ENCODE data around the gene UBE2E1. TPM values are rescaled to one million over a fixed set of nuclear protein-coding genes. Genes with fewer than 3 reads are reported as not detected.

Gene UBE2E1
- total RNA-seq, 1 donor from 2014 or later, result 78.8 TPM

DNA sequence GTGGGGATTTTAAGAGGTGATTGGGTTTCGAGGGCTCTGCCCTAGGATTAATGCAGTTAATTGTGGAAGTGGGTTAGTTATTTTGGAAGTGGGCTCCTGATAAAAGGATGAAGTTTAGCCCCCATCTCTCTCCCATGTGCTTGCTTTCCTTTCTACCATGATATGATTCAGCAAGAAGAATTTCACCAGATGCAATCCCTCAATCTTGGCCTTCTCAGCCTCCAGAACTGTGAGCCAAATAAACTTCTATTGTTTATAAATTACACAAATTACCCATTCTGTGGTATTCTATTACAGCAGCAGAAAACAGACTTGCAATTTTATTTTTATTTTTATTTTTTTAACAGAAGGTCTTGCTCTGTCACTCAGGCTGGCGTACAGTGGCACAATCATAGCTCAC, 27.3 kb upstream of the UBE2E1 start:
- intact Hi-C loops (cut with micrococcal nuclease), result no loop called here
- no peaks in the 10 kb centered on the region for H3K4me1 Mint-ChIP-seq (ENCODE audit: low read depth)

DNA sequence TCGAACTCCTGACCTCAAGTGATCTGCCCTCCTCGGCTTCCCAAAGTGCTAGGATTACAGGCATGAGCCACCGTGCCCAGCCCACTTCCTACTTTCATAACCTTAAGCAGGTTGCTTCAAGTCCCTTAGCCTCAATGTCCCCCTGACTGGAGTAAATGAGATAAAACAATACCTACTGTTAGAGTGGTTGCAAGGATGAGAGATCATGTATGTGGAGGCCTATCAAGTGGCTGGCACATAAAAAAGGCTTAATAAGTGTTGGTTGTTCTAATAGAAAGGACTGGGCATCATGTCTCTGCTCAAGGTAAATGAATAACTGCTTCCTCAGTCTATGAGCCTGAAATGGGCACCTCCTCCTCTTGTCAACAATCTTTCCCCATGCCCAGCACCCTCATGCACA, 25.9 kb upstream of the UBE2E1 start:
- H3K4me1 Mint-ChIP-seq (ENCODE audit: low read depth), result no peaks in the 10 kb centered on the region
- intact Hi-C loops (cut with micrococcal nuclease), result no loop called here

More for the DNA sequence above, 27.3 kb upstream of the UBE2E1 start:
- Mint-ChIP-seq H3K27me3 (ENCODE audit: insufficient read depth) (peaks cover 9% of the 10 kb centered on the region), H3K36me3 (ENCODE audit: low read depth) (no peaks in the 10 kb centered on the region), H3K9me3 (no peaks in the 10 kb centered on the region), H3K4me3 (no peak overlapping the region), H3K27ac (no peak overlapping the region)
- DNase-seq (ENCODE audit: low spot score), result no peak

DNA sequence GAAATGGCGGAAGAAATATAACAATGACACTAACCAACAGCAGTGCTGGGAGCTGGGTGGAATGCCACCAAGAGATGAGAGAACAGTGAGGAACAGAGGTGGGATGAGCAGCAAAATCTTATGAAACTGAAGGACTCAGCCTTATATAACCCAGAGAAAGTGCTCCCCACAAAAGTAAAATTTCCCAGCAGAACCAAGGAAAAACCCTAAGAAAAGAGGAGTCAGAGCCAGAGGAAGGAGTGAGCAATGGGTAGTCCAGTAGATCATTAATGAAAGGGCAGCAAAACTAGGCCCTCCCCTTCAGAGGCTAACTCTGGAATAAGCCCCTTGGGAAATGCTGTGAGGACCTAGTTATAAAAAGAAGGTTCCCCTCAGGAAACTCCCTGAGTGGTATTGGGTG, 24.7 kb upstream of the UBE2E1 start:
- peaks cover 20% of the 10 kb centered on the region for H3K27me3 Mint-ChIP-seq (ENCODE audit: insufficient read depth)

More for the DNA sequence above, 25.9 kb upstream of the UBE2E1 start:
- no peak for DNase-seq (ENCODE audit: low spot score)
- no peaks in the 10 kb centered on the region for H3K9me3 Mint-ChIP-seq
- H3K27me3 Mint-ChIP-seq (ENCODE audit: insufficient read depth), result peaks cover 15% of the 10 kb centered on the region
- no peaks in the 10 kb centered on the region for H3K36me3 Mint-ChIP-seq (ENCODE audit: low read depth)
- no peak overlapping the region for H3K27ac Mint-ChIP-seq
- no peak overlapping the region for H3K4me3 Mint-ChIP-seq

DNA sequence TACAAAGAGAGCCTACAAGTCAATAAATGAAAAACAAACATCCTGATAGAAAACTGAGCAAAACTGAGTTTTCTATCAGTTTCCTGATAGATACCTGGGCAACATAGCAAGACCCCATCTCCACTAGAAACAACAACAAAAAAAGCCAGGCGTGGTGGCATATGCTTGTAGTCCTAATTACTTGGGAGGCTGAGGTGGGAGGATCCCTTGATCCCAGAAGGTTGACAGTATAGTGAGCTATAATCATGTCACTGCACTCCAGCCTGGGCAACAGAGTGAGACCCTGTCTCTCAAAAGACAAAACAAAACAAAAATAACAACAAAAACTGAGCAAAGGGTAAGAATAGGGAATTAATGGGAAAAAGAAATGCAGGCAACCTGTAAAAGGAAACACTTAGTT, 23.9 kb upstream of the UBE2E1 start:
- no peak overlapping the region for H3K4me3 Mint-ChIP-seq
- no peak overlapping the region for H3K27ac Mint-ChIP-seq
- H3K9me3 Mint-ChIP-seq, result no peaks in the 10 kb centered on the region
- peaks cover 20% of the 10 kb centered on the region for H3K27me3 Mint-ChIP-seq (ENCODE audit: insufficient read depth)
- no peaks in the 10 kb centered on the region for H3K36me3 Mint-ChIP-seq (ENCODE audit: low read depth)
- H3K4me1 Mint-ChIP-seq (ENCODE audit: low read depth), result no peaks in the 10 kb centered on the region
- intact Hi-C loops (cut with micrococcal nuclease), result no loop called here
- DNase-seq (ENCODE audit: low spot score), result no peak

More for the DNA sequence above, 24.7 kb upstream of the UBE2E1 start:
- intact Hi-C loops (cut with micrococcal nuclease), result no loop called here
- Mint-ChIP-seq H3K4me1 (ENCODE audit: low read depth) (no peaks in the 10 kb centered on the region), H3K36me3 (ENCODE audit: low read depth) (no peaks in the 10 kb centered on the region), H3K4me3 (no peak overlapping the region), H3K27ac (no peak overlapping the region), H3K9me3 (no peaks in the 10 kb centered on the region)
- DNase-seq (ENCODE audit: low spot score), result no peak

DNA sequence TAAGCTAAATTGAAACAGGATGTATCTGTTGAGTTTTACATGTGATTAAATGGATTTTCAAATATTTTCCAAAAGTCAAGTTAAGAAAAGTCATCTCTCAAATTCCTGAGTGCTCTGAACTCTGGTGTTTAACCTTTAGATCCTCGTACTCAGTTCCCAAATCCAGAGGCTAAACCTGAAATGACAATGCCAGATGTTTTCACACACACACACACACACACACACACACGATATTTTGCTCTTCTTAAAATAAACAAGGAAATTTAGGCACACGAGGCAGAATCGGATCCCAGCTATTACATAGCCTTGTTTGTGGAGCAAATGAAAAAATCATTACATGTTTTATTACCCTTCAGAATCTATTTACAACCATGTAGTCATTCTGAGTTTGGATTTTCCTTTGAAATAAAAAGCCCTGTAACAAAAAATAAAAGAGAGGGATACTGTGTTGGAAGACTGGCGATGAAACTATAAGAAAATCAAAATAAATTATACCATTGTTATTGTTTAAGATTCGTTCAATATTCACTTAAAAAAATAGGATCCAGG, 20.6 kb upstream of the UBE2E1 start:
- Mint-ChIP-seq H3K4me1 (ENCODE audit: low read depth) (no peaks in the 10 kb centered on the region), H3K27me3 (ENCODE audit: insufficient read depth) (peaks cover 29% of the 10 kb centered on the region), H3K36me3 (ENCODE audit: low read depth) (no peaks in the 10 kb centered on the region), H3K9me3 (no peaks in the 10 kb centered on the region), H3K4me3 (no peak overlapping the region), H3K27ac (no peak overlapping the region)
- DNase-seq (ENCODE audit: low spot score), result no peak
- intact Hi-C loops (cut with micrococcal nuclease), result no loop called here

DNA sequence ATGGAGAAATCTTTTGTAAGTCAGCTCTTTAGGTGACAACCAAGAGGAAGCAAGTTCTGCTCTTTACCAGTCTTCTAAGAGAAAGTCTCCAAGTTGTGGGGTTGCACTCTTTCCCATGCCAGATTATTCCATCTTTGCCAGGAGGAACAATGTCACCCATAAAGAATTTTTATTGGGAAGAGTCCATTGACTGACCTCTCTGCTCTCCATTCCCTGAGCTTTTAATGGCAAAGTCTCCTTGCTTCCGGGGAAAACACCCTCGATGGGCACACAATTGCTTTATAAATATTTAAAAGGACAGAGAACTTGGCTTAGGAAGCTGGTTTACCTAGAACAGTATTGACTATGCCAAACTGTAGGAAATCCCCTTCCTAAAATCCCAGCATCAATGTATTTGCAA, 19.9 kb upstream of the UBE2E1 start:
- Mint-ChIP-seq H3K27me3 (ENCODE audit: insufficient read depth) (peaks cover 33% of the 10 kb centered on the region), H3K36me3 (ENCODE audit: low read depth) (no peaks in the 10 kb centered on the region), H3K4me1 (ENCODE audit: low read depth) (no peaks in the 10 kb centered on the region)

DNA sequence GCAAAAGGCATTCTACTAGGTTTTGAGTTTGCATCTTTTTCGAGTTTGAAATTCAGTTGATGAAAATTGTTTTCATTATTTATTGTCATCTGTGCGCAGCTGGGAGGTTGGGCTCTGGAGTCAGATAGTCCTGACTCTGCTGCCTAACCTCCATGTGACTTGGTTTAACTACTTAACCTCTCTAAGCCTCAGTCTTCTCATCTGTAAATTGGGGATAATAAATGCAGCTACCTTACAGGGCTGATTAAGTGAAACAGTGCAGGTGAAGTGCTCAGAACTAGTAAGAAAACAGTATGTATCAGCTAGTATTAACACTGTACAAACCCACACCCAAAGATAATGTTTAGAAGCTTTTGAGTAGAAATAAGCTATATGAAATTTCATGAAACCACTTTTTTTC, 14.1 kb upstream of the UBE2E1 start:
- Mint-ChIP-seq H3K27me3 (ENCODE audit: insufficient read depth) (peaks cover 34% of the 10 kb centered on the region), H3K9me3 (no peaks in the 10 kb centered on the region), H3K4me3 (no peak overlapping the region), H3K4me1 (ENCODE audit: low read depth) (no peaks in the 10 kb centered on the region), H3K36me3 (ENCODE audit: low read depth) (no peaks in the 10 kb centered on the region), H3K27ac (no peak overlapping the region)
- no peak for DNase-seq (ENCODE audit: low spot score)
- intact Hi-C loops (cut with micrococcal nuclease), result no loop called here

More for the DNA sequence above, 19.9 kb upstream of the UBE2E1 start:
- Mint-ChIP-seq H3K9me3 (no peaks in the 10 kb centered on the region), H3K27ac (no peak overlapping the region), H3K4me3 (no peak overlapping the region)
- intact Hi-C loops (cut with micrococcal nuclease), result no loop called here
- no peak for DNase-seq (ENCODE audit: low spot score)

DNA sequence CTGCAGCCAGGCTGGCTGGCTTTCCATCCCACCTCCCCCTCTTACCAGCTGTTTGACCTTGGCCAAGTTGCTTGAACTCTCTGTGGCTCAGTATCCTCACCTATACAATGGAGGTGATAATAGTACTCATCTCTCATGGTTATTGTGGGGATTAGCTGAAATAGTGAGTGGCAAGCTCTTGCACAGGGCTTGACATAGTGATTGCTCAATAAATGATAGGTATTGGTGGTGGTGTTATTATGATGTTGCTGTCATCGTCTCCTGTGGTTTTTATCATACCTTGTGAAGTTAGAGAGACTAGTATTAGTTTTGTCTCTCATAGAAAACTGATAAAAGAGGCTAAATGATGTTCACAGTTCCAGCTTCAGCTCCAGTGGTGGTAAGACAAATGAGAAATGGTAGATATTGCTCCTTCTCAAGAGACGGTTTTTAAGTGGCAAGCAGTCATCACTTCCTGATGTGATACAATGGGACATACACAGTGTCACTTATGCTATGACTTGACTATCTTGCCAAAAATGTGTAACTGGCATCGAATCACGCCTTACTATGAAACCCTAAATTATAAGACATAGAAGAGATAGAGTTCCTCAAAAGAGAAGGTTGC, 12.1 kb upstream of the UBE2E1 start:
- H3K36me3 Mint-ChIP-seq (ENCODE audit: low read depth), result no peaks in the 10 kb centered on the region
- no peak overlapping the region for H3K4me3 Mint-ChIP-seq
- H3K27me3 Mint-ChIP-seq (ENCODE audit: insufficient read depth), result peaks cover 39% of the 10 kb centered on the region
- H3K4me1 Mint-ChIP-seq (ENCODE audit: low read depth), result peaks cover 15% of the 10 kb centered on the region
- no peaks in the 10 kb centered on the region for H3K9me3 Mint-ChIP-seq
- DNase-seq (ENCODE audit: low spot score), result no peak
- no peak overlapping the region for H3K27ac Mint-ChIP-seq
- intact Hi-C loops (cut with micrococcal nuclease), result no loop called here

DNA sequence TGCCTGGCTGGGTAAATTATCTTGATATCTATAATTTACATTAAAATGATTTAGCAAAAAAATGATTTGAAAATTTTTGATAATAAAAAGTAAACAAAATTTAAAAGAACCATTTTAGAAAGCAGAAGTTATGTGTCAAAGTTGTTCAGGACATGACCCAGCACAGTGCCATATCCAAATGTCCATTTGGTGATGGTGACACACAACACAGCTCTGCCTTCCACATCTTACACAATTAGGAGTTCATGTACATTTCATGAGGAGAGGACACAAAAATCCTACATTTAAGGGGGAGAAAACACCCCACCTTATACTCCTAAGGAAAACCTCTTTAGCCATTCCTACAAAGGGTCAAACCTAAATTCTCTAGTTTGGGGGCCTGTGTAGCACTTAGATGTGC, 10.7 kb upstream of the UBE2E1 start:
- no peak for DNase-seq (ENCODE audit: low spot score)
- intact Hi-C loops (cut with micrococcal nuclease), result no loop called here
- Mint-ChIP-seq H3K4me3 (no peak overlapping the region), H3K36me3 (ENCODE audit: low read depth) (no peaks in the 10 kb centered on the region), H3K27me3 (ENCODE audit: insufficient read depth) (peaks cover 41% of the 10 kb centered on the region), H3K4me1 (ENCODE audit: low read depth) (peaks cover 15% of the 10 kb centered on the region), H3K9me3 (no peaks in the 10 kb centered on the region), H3K27ac (no peak overlapping the region)

DNA sequence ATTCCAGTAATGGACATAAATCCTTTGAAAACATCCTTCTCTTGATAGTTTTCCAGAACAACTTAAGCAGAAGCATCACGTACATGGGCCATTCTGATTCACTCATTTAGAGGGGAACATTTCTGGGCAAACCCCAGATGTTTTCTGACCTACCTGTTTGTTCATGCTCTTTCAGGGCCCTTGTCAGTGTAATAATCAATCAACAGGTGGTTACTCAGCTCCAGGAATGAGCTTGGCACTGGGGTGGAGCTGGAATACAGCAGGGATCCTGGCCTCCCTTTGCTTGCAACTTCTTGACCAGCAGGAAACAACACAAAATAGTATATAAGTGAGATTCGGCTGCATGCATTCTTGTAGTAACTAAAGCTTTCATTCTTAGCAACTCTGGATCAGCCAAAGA, 9.2 kb upstream of the UBE2E1 start:
- Mint-ChIP-seq H3K36me3 (ENCODE audit: low read depth) (no peaks in the 10 kb centered on the region), H3K27ac (no peak overlapping the region), H3K9me3 (no peaks in the 10 kb centered on the region), H3K4me1 (ENCODE audit: low read depth) (peaks cover 15% of the 10 kb centered on the region), H3K27me3 (ENCODE audit: insufficient read depth) (peaks cover 46% of the 10 kb centered on the region), H3K4me3 (no peak overlapping the region)
- DNase-seq (ENCODE audit: low spot score), result no peak
- intact Hi-C loops (cut with micrococcal nuclease), result no loop called here

DNA sequence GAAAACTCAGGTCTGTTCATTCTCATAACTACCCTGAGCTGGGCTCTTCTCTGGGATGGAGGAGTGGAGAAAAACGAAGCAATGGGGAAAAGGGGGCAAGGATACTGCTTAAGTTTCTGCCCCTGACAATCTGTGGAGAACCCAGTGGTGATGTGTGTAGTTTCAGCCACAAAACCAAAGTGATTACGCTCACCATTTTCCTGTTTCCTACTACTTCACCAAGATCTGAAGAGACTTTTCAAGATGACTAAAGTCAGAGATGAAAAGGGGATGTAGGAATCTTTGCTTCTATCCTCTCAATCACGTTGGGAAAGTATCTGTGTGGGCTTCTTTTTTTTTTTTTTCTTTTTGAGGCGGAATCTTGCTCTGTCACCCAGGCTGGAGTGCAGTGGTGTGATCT, 8.3 kb upstream of the UBE2E1 start:
- Mint-ChIP-seq H3K36me3 (ENCODE audit: low read depth) (no peaks in the 10 kb centered on the region), H3K4me3 (no peak overlapping the region)

DNA sequence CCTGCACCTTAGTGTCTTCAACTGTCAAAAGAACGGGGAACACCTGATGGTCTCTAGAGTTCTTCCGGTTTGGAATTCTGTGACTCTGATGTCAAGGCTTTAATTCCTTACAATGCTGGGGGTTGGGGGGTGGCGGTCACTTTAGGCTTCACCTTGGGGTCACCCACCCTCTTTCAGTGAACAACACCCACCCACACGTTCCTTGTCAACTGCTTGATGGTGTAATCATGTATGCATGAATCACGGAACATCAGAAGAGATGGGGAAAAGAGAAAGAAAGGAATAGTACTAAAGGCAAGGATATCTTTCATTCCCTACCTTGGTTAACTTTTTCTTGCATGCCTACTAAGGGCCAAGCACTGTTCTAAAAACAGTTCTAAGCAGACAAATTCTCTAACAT, 7.3 kb upstream of the UBE2E1 start:
- H3K27ac Mint-ChIP-seq, result no peak overlapping the region
- H3K36me3 Mint-ChIP-seq (ENCODE audit: low read depth), result no peaks in the 10 kb centered on the region
- intact Hi-C loops (cut with micrococcal nuclease), result no loop called here
- H3K4me1 Mint-ChIP-seq (ENCODE audit: low read depth), result peaks cover 15% of the 10 kb centered on the region
- DNase-seq (ENCODE audit: low spot score), result no peak
- H3K4me3 Mint-ChIP-seq, result no peak overlapping the region
- H3K9me3 Mint-ChIP-seq, result no peaks in the 10 kb centered on the region
- peaks cover 55% of the 10 kb centered on the region for H3K27me3 Mint-ChIP-seq (ENCODE audit: insufficient read depth)

More for the DNA sequence above, 8.3 kb upstream of the UBE2E1 start:
- peaks cover 51% of the 10 kb centered on the region for H3K27me3 Mint-ChIP-seq (ENCODE audit: insufficient read depth)
- H3K27ac Mint-ChIP-seq, result no peak overlapping the region
- intact Hi-C loops (cut with micrococcal nuclease), result no loop called here
- DNase-seq (ENCODE audit: low spot score), result no peak
- H3K9me3 Mint-ChIP-seq, result no peaks in the 10 kb centered on the region
- H3K4me1 Mint-ChIP-seq (ENCODE audit: low read depth), result peaks cover 15% of the 10 kb centered on the region

DNA sequence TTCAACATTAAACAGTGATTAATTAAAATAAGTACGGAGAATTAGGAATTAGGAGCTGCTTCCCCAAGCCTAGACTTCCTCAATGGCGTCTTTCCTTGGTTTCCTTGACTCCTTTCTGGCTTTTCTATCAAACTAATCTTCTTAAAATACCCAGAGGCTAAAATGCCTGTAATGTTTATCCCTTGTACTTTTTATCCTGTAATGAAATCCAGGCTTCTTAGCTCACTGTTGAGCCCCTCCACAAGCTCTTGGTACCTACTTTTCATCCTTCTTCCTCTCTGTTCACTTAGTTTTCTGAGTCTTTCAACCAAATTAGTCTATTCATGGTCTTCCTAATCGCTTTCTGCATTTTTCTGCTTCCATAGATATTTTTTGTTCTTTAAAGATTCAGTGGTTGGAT, 6.9 kb upstream of the UBE2E1 start:
- Mint-ChIP-seq H3K27ac (no peak overlapping the region), H3K4me3 (no peak overlapping the region), H3K4me1 (ENCODE audit: low read depth) (peaks cover 15% of the 10 kb centered on the region), H3K27me3 (ENCODE audit: insufficient read depth) (peaks cover 53% of the 10 kb centered on the region), H3K9me3 (no peaks in the 10 kb centered on the region), H3K36me3 (ENCODE audit: low read depth) (no peaks in the 10 kb centered on the region)
- no peak for DNase-seq (ENCODE audit: low spot score)
- intact Hi-C loops (cut with micrococcal nuclease), result no loop called here

DNA sequence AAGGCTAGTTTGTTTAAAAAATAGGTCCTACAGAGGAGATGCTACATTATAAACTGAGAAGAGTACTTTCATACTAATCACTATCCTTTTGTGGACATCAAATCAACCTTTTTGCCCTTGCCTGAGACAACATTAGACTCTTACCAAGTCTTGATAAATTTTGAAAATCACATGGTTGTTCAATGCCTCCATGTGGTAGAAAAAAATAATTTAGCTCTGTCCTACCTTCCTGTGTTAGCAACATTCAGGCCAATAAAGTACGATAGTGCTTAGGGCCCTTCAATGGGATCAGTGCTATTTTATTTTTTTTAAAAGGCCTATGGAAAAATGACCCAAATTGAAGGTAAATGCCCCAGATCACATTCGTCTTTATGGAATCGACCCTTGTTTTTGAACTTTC, 5.0 kb upstream of the UBE2E1 start:
- Mint-ChIP-seq H3K27ac (no peak overlapping the region), H3K9me3 (no peaks in the 10 kb centered on the region), H3K36me3 (ENCODE audit: low read depth) (no peaks in the 10 kb centered on the region), H3K27me3 (ENCODE audit: insufficient read depth) (peaks cover 59% of the 10 kb centered on the region), H3K4me1 (ENCODE audit: low read depth) (peaks cover 26% of the 10 kb centered on the region), H3K4me3 (no peak overlapping the region)
- no peak for DNase-seq (ENCODE audit: low spot score)
- intact Hi-C loops (cut with micrococcal nuclease), result loop anchor here (10.0 kb wide), 2 partner anchors 356 to 1236 kb away; no protein-coding TSS in a partner anchor
